Calu3 (cell line): ENCODE results near the gene IGFBP1. TPM values are rescaled to one million over a fixed set of nuclear protein-coding genes. Genes with fewer than 3 reads are reported as not detected.

Experiments
- BruUV-seq: library from RNA; stranded (reverse); fragments of 400-500 nt; replicated peaks from 2 replicates; lab custom pipeline; 2021; lab: Mats Ljungman, UMichigan
- CTCF ChIA-PET: fragments of 300-600 bp; sonication (Branson Sonifier 250); formaldehyde crosslinking; loops from one replicate; lab custom pipeline; 2022; ENCODE audit warnings: antibody characterized with exemption; lab: Charles Lee
- DNase-seq: peaks from one replicate; pipeline ENCODE4 v3.0.0; 2022
- H3K27ac Mint-ChIP-seq: one replicate; pipeline ENCODE4 v1.8.0; 2022; ENCODE audit warnings: mixed read lengths; ENCODE audit not compliant: unreplicated experiment
- H3K27me3 Mint-ChIP-seq: one replicate; pipeline ENCODE4 v1.8.0; 2022; ENCODE audit warnings: mixed read lengths; ENCODE audit not compliant: unreplicated experiment
- H3K36me3 Mint-ChIP-seq: one replicate; pipeline ENCODE4 v1.8.0; 2022; ENCODE audit warnings: mild to moderate bottlenecking, moderate library complexity, mixed read lengths; ENCODE audit not compliant: insufficient read depth, unreplicated experiment
- H3K4me1 Mint-ChIP-seq: one replicate; pipeline ENCODE4 v1.8.0; 2022; ENCODE audit warnings: mild to moderate bottlenecking, low read depth, mixed read lengths; ENCODE audit not compliant: unreplicated experiment
- H3K4me3 Mint-ChIP-seq: one replicate; pipeline ENCODE4 v1.8.0; 2022; ENCODE audit warnings: mild to moderate bottlenecking, low read depth, moderate library complexity, mixed read lengths; ENCODE audit not compliant: unreplicated experiment
- H3K9me3 Mint-ChIP-seq: one replicate; pipeline ENCODE4 v1.8.0; 2022; ENCODE audit warnings: low read depth, mixed read lengths; ENCODE audit not compliant: unreplicated experiment
- intact Hi-C: fragments of 100-400 bp; cut with micrococcal nuclease; formaldehyde crosslinking; loops from one replicate; pipeline ENCODE4 v1.10.0; 2022; ENCODE audit not compliant: unreplicated experiment
- total RNA-seq: library from RNA; stranded (reverse); gene quantifications from 2 replicates; pipeline ENCODE4 v1.2.3, GENCODE V29; 2022
- TF ChIP-seq, protein P1 (sequence below): fragments of 200-600 bp; IDR thresholded peaks from one replicate; pipeline ENCODE4 v1.8.0; 2022; ENCODE audit warnings: antibody characterized with exemption; ENCODE audit not compliant: unreplicated experiment

Gene IGFBP1
- total RNA-seq, 1 experiment from 2014 or later: 6.1 TPM

DNA sequence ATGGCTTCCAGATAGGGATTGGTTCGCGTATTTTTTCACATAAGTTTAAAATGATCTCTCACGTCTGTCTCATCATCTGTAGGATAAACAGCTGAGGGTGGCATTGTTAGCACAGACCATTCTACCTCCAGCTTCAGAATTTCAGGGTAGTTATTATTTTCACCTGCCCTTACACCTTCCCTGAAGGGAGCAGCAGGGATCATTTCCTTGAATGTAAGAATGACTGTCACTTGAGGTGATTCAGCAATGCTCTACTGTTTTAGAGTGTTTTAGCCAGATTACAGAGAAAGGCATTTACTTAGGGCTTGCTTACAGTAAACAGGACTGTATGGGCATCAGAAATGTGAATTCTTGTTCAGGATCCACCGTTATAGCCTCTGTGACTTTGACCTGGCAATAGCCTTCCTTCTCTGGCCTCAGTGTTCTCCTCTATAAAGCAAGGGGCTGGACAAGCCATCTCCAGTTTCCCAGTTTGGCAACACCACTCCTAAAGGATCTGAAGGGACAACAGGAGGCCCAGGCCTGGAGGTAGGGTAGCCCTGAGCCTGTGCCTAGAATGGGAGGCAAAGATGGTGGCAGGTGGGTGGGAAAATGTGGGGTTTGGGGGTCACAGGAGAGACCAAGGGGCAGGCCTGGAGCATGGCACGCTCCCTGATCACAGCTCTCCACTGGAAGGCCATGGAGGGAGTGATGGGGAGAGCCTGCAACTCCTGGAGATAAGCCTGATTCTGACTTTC lies 1.2 kb upstream of the IGFBP1 start:
- intact Hi-C loops: no loop called here
- no peak for DNase-seq
- CTCF ChIA-PET: interaction anchor here (1.0 to 1.9 kb wide), 2 partner anchors 31 to 36 kb away, joined by 3 to 5 read pairs; no protein-coding TSS in a partner anchor
- no TSS peak for BruUV-seq
- peaks cover 59% of the 10 kb centered on the region for H3K4me1 Mint-ChIP-seq
- peak overlapping the region; percentile 9 for H3K4me3 Mint-ChIP-seq
- TF ChIP-seq, protein P1, sequence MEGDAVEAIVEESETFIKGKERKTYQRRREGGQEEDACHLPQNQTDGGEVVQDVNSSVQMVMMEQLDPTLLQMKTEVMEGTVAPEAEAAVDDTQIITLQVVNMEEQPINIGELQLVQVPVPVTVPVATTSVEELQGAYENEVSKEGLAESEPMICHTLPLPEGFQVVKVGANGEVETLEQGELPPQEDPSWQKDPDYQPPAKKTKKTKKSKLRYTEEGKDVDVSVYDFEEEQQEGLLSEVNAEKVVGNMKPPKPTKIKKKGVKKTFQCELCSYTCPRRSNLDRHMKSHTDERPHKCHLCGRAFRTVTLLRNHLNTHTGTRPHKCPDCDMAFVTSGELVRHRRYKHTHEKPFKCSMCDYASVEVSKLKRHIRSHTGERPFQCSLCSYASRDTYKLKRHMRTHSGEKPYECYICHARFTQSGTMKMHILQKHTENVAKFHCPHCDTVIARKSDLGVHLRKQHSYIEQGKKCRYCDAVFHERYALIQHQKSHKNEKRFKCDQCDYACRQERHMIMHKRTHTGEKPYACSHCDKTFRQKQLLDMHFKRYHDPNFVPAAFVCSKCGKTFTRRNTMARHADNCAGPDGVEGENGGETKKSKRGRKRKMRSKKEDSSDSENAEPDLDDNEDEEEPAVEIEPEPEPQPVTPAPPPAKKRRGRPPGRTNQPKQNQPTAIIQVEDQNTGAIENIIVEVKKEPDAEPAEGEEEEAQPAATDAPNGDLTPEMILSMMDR: no peak
- no peaks in the 10 kb centered on the region for H3K27me3 Mint-ChIP-seq
- H3K9me3 Mint-ChIP-seq: no peaks in the 10 kb centered on the region
- H3K27ac Mint-ChIP-seq: peak overlapping the region; percentile 73
- H3K36me3 Mint-ChIP-seq: peaks cover 34% of the 10 kb centered on the region

DNA sequence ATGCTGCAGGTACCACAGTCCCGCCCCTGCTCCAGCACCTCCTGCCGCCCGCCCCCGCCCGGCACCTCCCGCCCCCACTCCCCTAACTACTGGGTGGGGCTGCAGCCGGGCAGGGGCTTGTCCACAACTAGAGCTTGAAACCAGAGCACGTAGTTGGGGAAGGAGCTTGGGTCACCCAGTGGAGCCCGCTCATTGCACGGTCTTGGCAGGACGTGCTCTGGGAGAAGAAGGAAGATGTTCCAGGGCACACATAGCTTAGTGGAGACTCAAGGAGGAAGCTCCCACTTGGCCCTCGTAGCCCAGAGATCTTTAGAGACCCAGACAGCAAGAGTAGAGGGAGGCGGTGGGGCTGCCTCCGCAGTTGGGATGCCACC lies 692 bp downstream of the IGFBP1 start:
- H3K27me3 Mint-ChIP-seq: no peaks in the 10 kb centered on the region
- H3K4me3 Mint-ChIP-seq: peak overlapping the region; percentile 90
- H3K9me3 Mint-ChIP-seq: no peaks in the 10 kb centered on the region
- intact Hi-C loops: no loop called here
- CTCF ChIA-PET: interaction anchor here (0.7 to 2.2 kb wide), 6 partner anchors 13 to 1265 kb away, joined by 3 to 8 read pairs (median 4); partner anchors contain the start of gene IGFBP3
- peaks cover 33% of the 10 kb centered on the region for H3K36me3 Mint-ChIP-seq
- DNase-seq: no peak
- H3K27ac Mint-ChIP-seq: no peak overlapping the region
- no TSS peak for BruUV-seq
- TF ChIP-seq, protein P1: no peak
- H3K4me1 Mint-ChIP-seq: peaks cover 44% of the 10 kb centered on the region

DNA sequence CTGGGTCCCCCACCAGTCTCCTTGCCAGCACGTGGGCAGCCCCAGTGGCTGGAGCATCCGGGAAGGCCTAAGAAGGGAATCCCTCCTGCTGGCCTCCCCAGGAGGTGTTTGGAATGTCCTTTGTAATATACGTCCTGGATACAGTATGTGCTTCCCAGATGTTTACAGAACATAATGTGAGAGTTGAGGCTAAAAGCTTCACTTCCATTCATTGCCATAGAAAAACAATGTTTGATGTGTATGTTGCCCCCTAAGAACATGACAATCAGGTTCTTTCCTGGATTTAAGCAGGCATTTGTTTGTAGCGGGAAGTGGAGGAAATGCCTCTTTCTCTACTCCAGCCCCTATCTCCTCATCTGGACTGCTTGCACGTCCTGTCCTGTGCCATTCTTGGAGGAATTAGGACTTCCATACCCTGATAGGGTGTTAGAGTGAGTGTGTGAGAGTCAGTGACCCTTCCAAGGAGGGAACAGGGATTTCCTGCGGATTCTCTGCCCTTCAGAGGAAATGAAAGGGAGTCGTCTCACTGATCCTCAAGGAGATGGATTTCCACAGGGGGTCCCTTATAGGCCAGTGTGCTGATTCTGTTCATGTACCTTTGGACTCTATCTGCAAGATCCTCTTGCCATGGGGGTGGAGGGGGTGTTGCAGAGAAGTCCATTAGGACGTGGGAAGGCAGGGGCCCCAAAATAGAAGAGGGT lies 1.2 kb downstream of the IGFBP1 start:
- no peak overlapping the region for H3K27ac Mint-ChIP-seq
- H3K27me3 Mint-ChIP-seq: no peaks in the 10 kb centered on the region
- H3K4me1 Mint-ChIP-seq: peaks cover 39% of the 10 kb centered on the region
- peak overlapping the region; percentile 90 for H3K4me3 Mint-ChIP-seq
- TF ChIP-seq, protein P1: no peak
- H3K36me3 Mint-ChIP-seq: peaks cover 33% of the 10 kb centered on the region
- DNase-seq: no peak
- no peaks in the 10 kb centered on the region for H3K9me3 Mint-ChIP-seq
- CTCF ChIA-PET: interaction anchor here (0.7 to 2.2 kb wide), 6 partner anchors 18 to 1264 kb away, joined by 3 to 8 read pairs (median 5); partner anchors contain the start of gene IGFBP3
- intact Hi-C loops: loop anchor here (2.0 kb wide), 1 partner anchor 1291 kb away; no protein-coding TSS in a partner anchor
- BruUV-seq: TSS peak; percentile 44

DNA sequence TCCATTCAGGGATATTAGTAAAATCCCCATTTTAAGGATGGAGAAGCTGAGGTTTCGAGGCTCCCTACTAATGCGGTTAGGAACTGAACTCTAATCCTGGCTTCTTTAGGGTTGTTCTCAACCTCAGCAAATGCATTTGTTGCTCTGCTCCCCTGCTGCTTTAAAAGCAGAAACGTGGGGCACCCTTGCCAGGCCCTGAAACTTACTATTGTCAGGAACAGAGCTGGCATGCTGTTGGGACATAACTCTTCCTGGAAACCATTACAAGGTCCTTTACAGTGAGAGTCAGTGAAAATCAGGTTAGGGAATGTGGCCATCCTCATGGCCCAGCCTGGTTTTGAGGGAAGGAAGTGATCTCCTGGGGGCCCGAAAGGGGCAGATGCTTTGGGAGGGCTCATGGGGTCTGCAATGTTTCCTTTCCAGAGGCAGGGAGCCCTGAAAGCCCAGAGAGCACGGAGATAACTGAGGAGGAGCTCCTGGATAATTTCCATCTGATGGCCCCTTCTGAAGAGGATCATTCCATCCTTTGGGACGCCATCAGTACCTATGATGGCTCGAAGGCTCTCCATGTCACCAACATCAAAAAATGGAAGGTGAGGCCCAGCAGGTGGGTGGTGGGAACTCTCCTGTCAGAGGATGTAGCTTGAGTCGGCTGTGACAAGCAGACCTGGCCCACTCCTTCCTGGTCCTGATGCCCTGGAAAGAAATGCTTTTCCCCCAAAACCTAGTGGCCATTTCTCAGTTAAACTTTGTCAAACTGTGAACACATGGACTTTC lies 2.0 kb downstream of the IGFBP1 start:
- TF ChIP-seq, protein P1: no peak
- Mint-ChIP-seq H3K27me3 (no peaks in the 10 kb centered on the region), H3K9me3 (no peaks in the 10 kb centered on the region), H3K27ac (no peak overlapping the region), H3K36me3 (peaks cover 25% of the 10 kb centered on the region), H3K4me3 (no peak overlapping the region), H3K4me1 (peaks cover 31% of the 10 kb centered on the region)
- intact Hi-C loops: loop anchor here (2.0 kb wide), 1 partner anchor 1290 kb away; no protein-coding TSS in a partner anchor
- CTCF ChIA-PET: interaction anchor here (0.9 to 1.7 kb wide), 6 partner anchors 18 to 1376 kb away, joined by 3 to 8 read pairs (median 4); partner anchors contain the start of gene IGFBP3
- DNase-seq: no peak
- BruUV-seq: no TSS peak
